Measurements from ENCODE around the gene TBC1D9B.

The TBC1D9B gene

GRCh38 chr5:179875741-179876609 lies 31.7 kb downstream of the TBC1D9B start:
- H3F3A ChIP-seq (ENCODE audit: low read depth), result no peaks in the 10 kb centered on the region
- H3K4me1 ChIP-seq (ENCODE audit: insufficient read depth, low read length, poor library complexity, severe bottlenecking), result no peaks in the 10 kb centered on the region
- no peaks in the 10 kb centered on the region for H3K79me2 ChIP-seq (ENCODE audit: insufficient read depth, low read length)
- TF ChIP-seq CTCF (conservative IDR thresholded peaks at IDR 0.05; ENCODE audit: low read length) (no peak), EZH2phosphoT487 (IDR thresholded peaks at IDR 0.05; ENCODE audit: borderline replicate concordance) (no peak)
- H2AFZ ChIP-seq (ENCODE audit: low read length), result no peak overlapping the region
- H3K9me3 ChIP-seq (ENCODE audit: insufficient read depth, low read depth, low read length), result no peaks in the 10 kb centered on the region
- no peaks in the 10 kb centered on the region for H3K27me3 ChIP-seq (ENCODE audit: insufficient read depth, low read length, poor library complexity, severe bottlenecking)
- no peak overlapping the region for H3K4me3 ChIP-seq (ENCODE audit: low read length, poor library complexity, severe bottlenecking)
- peaks cover 5% of the 10 kb centered on the region; the same call in 1 of the 2 replicates for H3K36me3 ChIP-seq (ENCODE audit: insufficient read depth, low read length)
- H3K9me2 ChIP-seq (replicated peaks; ENCODE audit: low read depth, low read length), result no peaks in the 10 kb centered on the region
- H4K20me1 ChIP-seq (ENCODE audit: insufficient read depth, low read length, poor library complexity, severe bottlenecking), result no peaks in the 10 kb centered on the region
- H3K4me2 ChIP-seq (ENCODE audit: low read depth, low read length, poor library complexity, severe bottlenecking), result no peak overlapping the region
- H3K9ac ChIP-seq (ENCODE audit: low read depth, low read length, poor library complexity, severe bottlenecking), result no peak overlapping the region

- Histone ChIP-seq H3K9me2 (replicated peaks; ENCODE audit: low read depth, low read length) (no peaks in the 10 kb centered on the region), H3K79me2 (ENCODE audit: insufficient read depth, low read length) (no peaks in the 10 kb centered on the region), H3K9ac (ENCODE audit: low read depth, low read length, poor library complexity, severe bottlenecking) (no peak overlapping the region), H3F3A (ENCODE audit: low read depth) (no peaks in the 10 kb centered on the region), H3K27me3 (ENCODE audit: insufficient read depth, low read length, poor library complexity, severe bottlenecking) (no peaks in the 10 kb centered on the region), H3K36me3 (ENCODE audit: insufficient read depth, low read length) (peaks cover 5% of the 10 kb centered on the region; the same call in 1 of the 2 replicates), H3K4me3 (ENCODE audit: low read length, poor library complexity, severe bottlenecking) (no peak overlapping the region), H3K9me3 (ENCODE audit: insufficient read depth, low read depth, low read length) (no peaks in the 10 kb centered on the region), H4K20me1 (ENCODE audit: insufficient read depth, low read length, poor library complexity, severe bottlenecking) (no peaks in the 10 kb centered on the region), H2AFZ (ENCODE audit: low read length) (no peak overlapping the region), H3K4me2 (ENCODE audit: low read depth, low read length, poor library complexity, severe bottlenecking) (no peak overlapping the region), H3K4me1 (ENCODE audit: insufficient read depth, low read length, poor library complexity, severe bottlenecking) (no peaks in the 10 kb centered on the region)
- TF ChIP-seq CTCF (conservative IDR thresholded peaks at IDR 0.05; ENCODE audit: low read length) (no peak), EZH2phosphoT487 (IDR thresholded peaks at IDR 0.05; ENCODE audit: borderline replicate concordance) (no peak)
Observed at GRCh38 chr5:179874536-179875292, 33.0 kb downstream of the TBC1D9B start.

- H4K20me1 ChIP-seq (ENCODE audit: insufficient read depth, low read length, poor library complexity, severe bottlenecking), result no peaks in the 10 kb centered on the region
- H3K9me2 ChIP-seq (replicated peaks; ENCODE audit: low read depth, low read length), result no peaks in the 10 kb centered on the region
- H3K36me3 ChIP-seq (ENCODE audit: insufficient read depth, low read length), result peaks cover 5% of the 10 kb centered on the region; the same call in 1 of the 2 replicates
- H3K9me3 ChIP-seq (ENCODE audit: insufficient read depth, low read depth, low read length), result no peaks in the 10 kb centered on the region
- no peak for TF ChIP-seq CTCF (conservative IDR thresholded peaks at IDR 0.05; ENCODE audit: low read length)
- no peak for TF ChIP-seq EZH2phosphoT487 (IDR thresholded peaks at IDR 0.05; ENCODE audit: borderline replicate concordance)
- H3K4me1 ChIP-seq (ENCODE audit: insufficient read depth, low read length, poor library complexity, severe bottlenecking), result no peaks in the 10 kb centered on the region
- no peaks in the 10 kb centered on the region for H3F3A ChIP-seq (ENCODE audit: low read depth)
- no peak overlapping the region for H2AFZ ChIP-seq (ENCODE audit: low read length)
- no peaks in the 10 kb centered on the region for H3K79me2 ChIP-seq (ENCODE audit: insufficient read depth, low read length)
- no peak overlapping the region for H3K9ac ChIP-seq (ENCODE audit: low read depth, low read length, poor library complexity, severe bottlenecking)
- H3K27me3 ChIP-seq (ENCODE audit: insufficient read depth, low read length, poor library complexity, severe bottlenecking), result no peaks in the 10 kb centered on the region
- H3K4me3 ChIP-seq (ENCODE audit: low read length, poor library complexity, severe bottlenecking), result no peak overlapping the region
- H3K4me2 ChIP-seq (ENCODE audit: low read depth, low read length, poor library complexity, severe bottlenecking), result no peak overlapping the region
Observed at GRCh38 chr5:179874136-179874535, 33.6 kb downstream of the TBC1D9B start.

Measured in Loucy (cell line).